Psoas muscle (tissue), 8 donors: ENCODE results near the gene VAV2. TPM values are rescaled to one million over a fixed set of nuclear protein-coding genes. Genes with fewer than 3 reads are reported as not detected.

Source experiments
- ATAC-seq, 4 donors: fragments of 200-7000 bp; cut with Tn5 transposase; one replicate each; pipeline ENCODE4 v1.9.1; 2020; ENCODE audit warnings: moderate library complexity in 3 of 4, mild to moderate bottlenecking in 2 of 4
- DNase-seq, 2 donors: peaks; one replicate each; pipeline ENCODE4 v3.0.0-alpha.2; 2020
- H3K27ac ChIP-seq: fragments of 200-600 bp; one replicate; pipeline ENCODE4 v1.8.0; 2022
- H3K27me3 ChIP-seq, 3 donors: fragments of 200-600 bp in 1 of 3; one replicate each; pipeline versions ENCODE4 v1.6.1 to v1.8.0; 2013 to 2022; ENCODE audit warnings: low read length in 2 of 3, mild to moderate bottlenecking in 2 of 3, moderate library complexity in 1 of 3; ENCODE audit not compliant: insufficient read depth in 3 of 3
- H3K36me3 ChIP-seq, 2 donors: fragments of 200-600 bp in 1 of 2; one replicate each; pipeline versions ENCODE4 v1.6.1 to v1.8.0; 2013 to 2022; ENCODE audit warnings: low read depth in 1 of 2, mild to moderate bottlenecking in 1 of 2, moderate library complexity in 1 of 2; ENCODE audit not compliant: insufficient read depth in 1 of 2
- H3K4me1 ChIP-seq: fragments of 200-600 bp; one replicate; pipeline ENCODE4 v1.8.0; 2022
- H3K4me3 ChIP-seq: fragments of 200-600 bp; one replicate; pipeline ENCODE4 v1.8.0; 2022; ENCODE audit warnings: mild to moderate bottlenecking
- H3K9me3 ChIP-seq: fragments of 200-600 bp; one replicate; pipeline ENCODE4 v1.8.0; 2022
- WGBS, 3 donors: extraction: QIAGEN DNeasy Blood & Tissue Kit; methylation state at CpG; one replicate each; pipeline versions ENCODE4 v1.1.6 to v1.1.7; 2013; 5-methylcytosine and 5-hydroxymethylcytosine counted together
- intact Hi-C, 2 donors: fragments of 100-400 bp; cut with DNase I; formaldehyde crosslinking; loops; one replicate each; pipeline versions ENCODE4 v1.11.0 to v1.14.2; 2022
- polyA plus RNA-seq, 3 donors: library from polyadenylated mRNA; stranded (reverse); fragments of 200-250 nt; gene quantifications; one replicate each; pipeline ENCODE4 v1.2.3, GENCODE V29; 2013
- total RNA-seq, 4 donors: library from RNA; stranded (reverse); fragmentation: NEBNext Ultra II Directional in 2 of 4; extraction: Animal tissue kit (Norgen Biotek cat#: 25700) in 2 of 4; gene quantifications; one replicate each; pipeline versions ENCODE4 v1.2.1 to v1.2.4, GENCODE V29; 2021 to 2023
- TF ChIP-seq, protein P1 (sequence below): fragments of 200-600 bp; IDR thresholded peaks from one replicate; pipeline ENCODE4 v1.8.0; 2022; ENCODE audit warnings: antibody characterized with exemption
- donor health status: healthy with polysubstance abuse.
- donor health status: DM: no; HTN: no; CAD: no; lungs with moderate emphysema.
- donor health status: Bipolar disorder and iron deficiency.
- donor health status: healthy.
- donor health status: DM: yes; HTN: yes; CAD: no.
- donor health status: DM: no; HTN: no; CAD: no.
- donor health status: DM: no; HTN: no; CAD: no.
- donor health status: DM: yes; HTN: yes; CAD: no.

The VAV2 gene
- total and polyA plus RNA-seq, 7 donors, result 0.70 to 2.9 (median 1.4) TPM

DNA sequence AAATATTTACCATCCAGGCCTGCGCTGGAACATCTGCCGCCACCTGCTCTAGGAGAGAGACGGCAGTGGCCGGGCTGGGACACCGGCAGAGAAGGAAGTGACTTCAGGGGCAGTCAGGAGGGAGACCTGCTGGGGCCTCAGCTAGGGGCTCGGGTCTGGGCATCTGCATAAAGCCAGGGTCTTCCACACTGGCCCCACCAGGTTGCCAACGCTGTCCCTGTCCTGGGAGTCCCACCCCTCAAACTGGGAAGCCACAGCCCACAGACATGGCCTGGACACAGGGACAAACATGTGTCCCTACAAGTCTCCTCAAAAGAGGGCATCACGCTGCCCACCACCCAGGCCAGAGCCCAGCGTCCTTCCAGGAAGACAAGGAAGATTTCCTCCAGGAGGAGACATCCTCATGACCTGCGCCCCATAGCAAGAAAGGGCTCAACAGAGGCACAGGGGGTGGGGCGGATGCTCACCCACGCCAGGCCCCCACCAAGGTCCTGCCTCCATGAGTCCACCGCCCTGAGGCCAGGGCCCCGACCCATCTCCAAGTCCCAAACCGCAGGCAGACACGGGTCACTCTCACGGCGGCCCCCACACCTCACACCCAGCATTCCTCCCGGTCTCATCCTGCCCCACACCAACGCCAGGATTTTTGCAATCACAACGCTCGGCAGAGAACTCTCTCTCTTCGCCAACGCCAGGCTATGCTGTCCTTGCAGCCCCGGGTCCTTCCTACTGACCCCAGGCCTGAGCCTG is 9.0 kb downstream of the VAV2 start:
- H3K9me3 ChIP-seq, result no peaks in the 10 kb centered on the region
- H3K27me3 ChIP-seq, result peaks cover 0 to 34% (median 4%) of the 10 kb centered on the region in 3 donors
- DNase-seq, result peak in 1 of 2 donors; percentile 44
- WGBS, 3 donors, result 86 to 89% (median 87%) methylated on average over 19 to 25 of the region's 25 CpGs
- H3K4me3 ChIP-seq, result no peak overlapping the region
- H3K4me1 ChIP-seq, result peaks cover 7% of the 10 kb centered on the region
- ATAC-seq, result no peak
- H3K36me3 ChIP-seq, result no peaks in the 10 kb centered on the region
- H3K27ac ChIP-seq, result no peak overlapping the region
- intact Hi-C loops, result no loop called here
- TF ChIP-seq, protein P1, sequence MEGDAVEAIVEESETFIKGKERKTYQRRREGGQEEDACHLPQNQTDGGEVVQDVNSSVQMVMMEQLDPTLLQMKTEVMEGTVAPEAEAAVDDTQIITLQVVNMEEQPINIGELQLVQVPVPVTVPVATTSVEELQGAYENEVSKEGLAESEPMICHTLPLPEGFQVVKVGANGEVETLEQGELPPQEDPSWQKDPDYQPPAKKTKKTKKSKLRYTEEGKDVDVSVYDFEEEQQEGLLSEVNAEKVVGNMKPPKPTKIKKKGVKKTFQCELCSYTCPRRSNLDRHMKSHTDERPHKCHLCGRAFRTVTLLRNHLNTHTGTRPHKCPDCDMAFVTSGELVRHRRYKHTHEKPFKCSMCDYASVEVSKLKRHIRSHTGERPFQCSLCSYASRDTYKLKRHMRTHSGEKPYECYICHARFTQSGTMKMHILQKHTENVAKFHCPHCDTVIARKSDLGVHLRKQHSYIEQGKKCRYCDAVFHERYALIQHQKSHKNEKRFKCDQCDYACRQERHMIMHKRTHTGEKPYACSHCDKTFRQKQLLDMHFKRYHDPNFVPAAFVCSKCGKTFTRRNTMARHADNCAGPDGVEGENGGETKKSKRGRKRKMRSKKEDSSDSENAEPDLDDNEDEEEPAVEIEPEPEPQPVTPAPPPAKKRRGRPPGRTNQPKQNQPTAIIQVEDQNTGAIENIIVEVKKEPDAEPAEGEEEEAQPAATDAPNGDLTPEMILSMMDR, result no peak

DNA sequence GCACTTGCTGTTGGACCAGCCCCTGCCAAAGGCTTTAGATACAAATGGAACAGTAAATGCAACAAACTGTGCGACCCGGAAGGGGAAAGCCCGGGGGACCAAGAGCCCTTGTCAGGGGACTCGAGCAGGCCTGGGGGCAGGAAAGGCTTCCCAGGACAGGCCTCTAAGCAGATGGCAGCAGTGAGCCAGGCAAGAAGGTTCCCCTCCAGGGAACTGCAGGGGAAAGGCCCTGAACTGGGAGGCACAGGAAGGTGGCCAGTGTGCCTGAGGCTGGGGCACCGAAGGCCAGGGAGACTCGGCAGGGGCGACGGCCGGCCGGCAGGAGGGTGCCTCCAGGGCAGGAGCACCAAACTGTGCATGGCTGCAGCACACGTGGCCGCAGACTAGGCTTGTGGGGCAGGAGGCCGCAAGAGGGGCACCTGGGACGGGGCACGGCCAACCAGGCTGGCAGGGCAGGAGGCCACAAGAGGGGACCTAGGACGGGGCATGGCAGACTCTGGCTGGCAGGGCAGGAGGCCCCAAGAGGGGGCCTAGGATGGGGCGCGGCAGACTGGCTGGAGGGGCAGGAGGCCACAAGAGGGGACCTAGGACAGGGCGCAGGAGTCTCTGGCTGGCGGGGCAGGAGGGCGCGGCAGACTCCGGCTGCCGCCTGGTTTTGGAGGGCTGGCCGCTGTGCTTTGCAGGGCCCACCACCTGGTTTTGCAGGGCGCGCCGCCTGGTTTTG is 10.0 kb downstream of the VAV2 start:
- no peak overlapping the region for H3K27ac ChIP-seq
- peaks cover 0 to 39% (median 2%) of the 10 kb centered on the region in 3 donors for H3K27me3 ChIP-seq
- TF ChIP-seq, protein P1, result no peak
- peaks cover 7% of the 10 kb centered on the region for H3K4me1 ChIP-seq
- peak in 1 of 2 donors; percentile 55 for DNase-seq
- intact Hi-C loops, result no loop called here
- WGBS, 3 donors, result 89 to 93% (median 91%) methylated on average over 27 to 28 of the region's 28 CpGs
- no peaks in the 10 kb centered on the region for H3K9me3 ChIP-seq
- ATAC-seq, result no peak
- no peaks in the 10 kb centered on the region for H3K36me3 ChIP-seq
- no peak overlapping the region for H3K4me3 ChIP-seq

DNA sequence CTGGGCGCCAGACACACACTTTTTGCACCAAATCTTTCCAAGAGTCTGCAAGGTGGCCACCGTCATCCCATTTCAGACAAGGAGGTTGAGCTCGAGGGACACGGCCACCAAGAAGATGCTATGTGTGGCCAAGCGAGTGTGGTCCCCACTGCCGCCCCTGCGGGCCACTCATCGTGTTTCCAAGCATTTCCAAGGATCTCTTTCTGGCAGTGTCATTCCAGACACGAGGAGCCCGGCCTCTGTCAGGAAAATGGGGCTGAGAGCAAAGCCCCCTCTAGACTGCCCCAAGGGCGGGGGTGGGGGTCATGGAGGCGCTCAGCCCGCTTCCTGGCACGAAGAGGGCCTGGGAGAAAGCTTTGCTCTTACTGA is 10.6 kb downstream of the VAV2 start:
- peak in 1 of 2 donors; percentile 24 for DNase-seq
- no peak for ATAC-seq

DNA sequence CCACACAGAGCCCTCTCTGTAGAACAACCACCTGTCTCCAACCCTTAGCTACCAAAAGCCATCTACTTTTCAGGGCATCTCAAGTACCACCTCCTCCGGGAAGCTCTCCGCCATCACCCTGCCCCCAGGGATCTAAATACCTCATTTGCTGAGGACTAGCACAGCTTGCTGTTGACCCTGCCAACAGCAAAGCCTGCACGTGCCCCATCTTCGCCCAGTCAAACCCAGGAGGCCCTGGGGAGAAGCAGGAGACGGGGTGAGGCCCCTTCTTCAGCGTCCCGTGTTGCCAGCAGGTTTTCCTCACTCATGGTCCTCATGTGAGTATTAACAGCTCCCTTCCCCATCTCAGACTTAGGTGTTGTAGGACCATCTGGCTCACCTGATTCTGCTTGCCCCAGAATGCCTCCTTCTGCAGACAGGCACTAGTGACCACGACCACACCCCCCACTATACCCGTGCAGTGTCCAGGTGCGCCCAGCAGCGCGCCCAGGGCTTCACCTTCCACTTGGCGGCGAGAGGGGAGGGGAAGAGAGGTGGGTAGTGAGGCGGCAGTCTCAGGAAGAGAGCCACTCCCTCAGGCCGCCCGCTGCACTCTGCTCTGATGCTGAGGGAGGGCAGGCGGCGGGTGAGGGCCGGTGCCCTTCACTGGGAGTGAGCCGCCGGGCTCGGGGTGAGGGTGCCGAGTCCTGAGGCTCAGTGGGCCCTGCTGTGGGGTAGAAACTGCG is 11.1 kb downstream of the VAV2 start:
- Histone ChIP-seq H3K4me3 (no peak overlapping the region), H3K27me3 (peaks cover 0 to 46% (median 2%) of the 10 kb centered on the region in 3 donors), H3K27ac (no peak overlapping the region), H3K9me3 (no peaks in the 10 kb centered on the region), H3K4me1 (peaks cover 7% of the 10 kb centered on the region), H3K36me3 (no peaks in the 10 kb centered on the region)
- TF ChIP-seq, protein P1, result no peak
- WGBS, 3 donors, result 79 to 88% (median 83%) methylated on average over 24 to 25 of the region's 25 CpGs
- intact Hi-C loops, result no loop called here
- peak in 1 of 2 donors; percentile 43 for DNase-seq
- ATAC-seq, result no peak

More for the DNA sequence above, 10.6 kb downstream of the VAV2 start:
- H3K27ac ChIP-seq, result no peak overlapping the region
- H3K4me3 ChIP-seq, result no peak overlapping the region
- peaks cover 0 to 40% (median 2%) of the 10 kb centered on the region in 3 donors for H3K27me3 ChIP-seq
- H3K36me3 ChIP-seq, result no peaks in the 10 kb centered on the region
- intact Hi-C loops, result no loop called here
- no peaks in the 10 kb centered on the region for H3K9me3 ChIP-seq
- 89 to 90% (median 90%) methylated on average over 14 of the region's 14 CpGs for WGBS, 3 donors
- H3K4me1 ChIP-seq, result peaks cover 7% of the 10 kb centered on the region
- TF ChIP-seq, protein P1, result no peak
